ENCODE data around the gene NPEPPS. TPM values are rescaled to one million over a fixed set of nuclear protein-coding genes. Genes with fewer than 3 reads are reported as not detected.

NPEPPS gene
- total RNA-seq, 1 experiment from 2014 or later = 63.4 TPM

DNA sequence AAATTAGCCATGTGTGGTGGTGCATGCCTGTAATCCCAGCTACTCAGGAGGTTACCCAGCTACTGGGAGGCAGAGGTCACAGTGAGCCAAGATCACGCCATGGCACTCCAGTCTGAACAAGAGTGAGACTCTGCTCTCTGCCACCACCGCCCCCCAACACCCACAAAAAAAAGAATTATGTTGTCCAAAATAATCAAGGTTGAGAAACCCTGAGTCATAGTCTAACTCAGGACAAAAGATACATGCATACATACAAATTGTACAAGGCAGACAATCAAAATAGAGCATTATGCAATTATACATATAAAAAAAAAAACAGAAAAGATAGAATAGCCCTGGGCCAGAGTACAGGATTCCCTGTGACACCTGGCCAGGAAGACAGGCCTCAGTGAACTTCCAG is 112.2 kb downstream of the NPEPPS start:
- intact Hi-C loops (cut with micrococcal nuclease; ENCODE audit: unreplicated experiment) = no loop called here
- Histone ChIP-seq H3K9me3 (ENCODE audit: low read depth, low read length, poor library complexity, severe bottlenecking) (no peaks in the 10 kb centered on the region), H3K36me3 (ENCODE audit: insufficient read depth, low read length, poor library complexity, severe bottlenecking) (no peaks in the 10 kb centered on the region), H3K4me1 (ENCODE audit: insufficient read depth, low read length, poor library complexity, severe bottlenecking) (no peaks in the 10 kb centered on the region), H3K4me3 (ENCODE audit: low read depth, low read length, poor library complexity, severe bottlenecking) (no peak overlapping the region), H3K27ac (ENCODE audit: low read depth, low read length, poor library complexity, severe bottlenecking) (no peak overlapping the region), H3K27me3 (replicated peaks; ENCODE audit: insufficient read depth, low read depth, low read length, poor library complexity) (no peaks in the 10 kb centered on the region)
- ChIA-PET CTCF (no interaction called here), POLR2A (ENCODE audit: low non-redundant PET) (no interaction called here)
- no TSS peak for BruUV-seq (replicated peaks)
- DNase-seq (ENCODE audit: low spot score) = no peak
- TF ChIP-seq EZH2 (IDR thresholded peaks at IDR 0.05; ENCODE audit: borderline replicate concordance, low read depth, low read length, poor library complexity, severe bottlenecking) (no peak), CTCF (conservative IDR thresholded peaks at IDR 0.05; ENCODE audit: low read depth, low read length) (no peak)

- H3K4me3 ChIP-seq (ENCODE audit: low read depth, low read length, poor library complexity, severe bottlenecking) = no peak overlapping the region
- DNase-seq (ENCODE audit: low spot score) = no peak
- no TSS peak for BruUV-seq (replicated peaks)
- intact Hi-C loops (cut with micrococcal nuclease; ENCODE audit: unreplicated experiment) = no loop called here
- TF ChIP-seq CTCF (conservative IDR thresholded peaks at IDR 0.05; ENCODE audit: low read depth, low read length) (no peak), EZH2 (IDR thresholded peaks at IDR 0.05; ENCODE audit: borderline replicate concordance, low read depth, low read length, poor library complexity, severe bottlenecking) (no peak)
- H3K36me3 ChIP-seq (ENCODE audit: insufficient read depth, low read length, poor library complexity, severe bottlenecking) = no peaks in the 10 kb centered on the region
- POLR2A ChIA-PET (ENCODE audit: low non-redundant PET) = no interaction called here
- no peaks in the 10 kb centered on the region for H3K9me3 ChIP-seq (ENCODE audit: low read depth, low read length, poor library complexity, severe bottlenecking)
- CTCF ChIA-PET = no interaction called here
- no peak overlapping the region for H3K27ac ChIP-seq (ENCODE audit: low read depth, low read length, poor library complexity, severe bottlenecking)
- H3K27me3 ChIP-seq (replicated peaks; ENCODE audit: insufficient read depth, low read depth, low read length, poor library complexity) = no peaks in the 10 kb centered on the region
- H3K4me1 ChIP-seq (ENCODE audit: insufficient read depth, low read length, poor library complexity, severe bottlenecking) = no peaks in the 10 kb centered on the region
Measured at GRCh38 chr17:47644324-47644723, 113.4 kb downstream of the NPEPPS start.

DNA sequence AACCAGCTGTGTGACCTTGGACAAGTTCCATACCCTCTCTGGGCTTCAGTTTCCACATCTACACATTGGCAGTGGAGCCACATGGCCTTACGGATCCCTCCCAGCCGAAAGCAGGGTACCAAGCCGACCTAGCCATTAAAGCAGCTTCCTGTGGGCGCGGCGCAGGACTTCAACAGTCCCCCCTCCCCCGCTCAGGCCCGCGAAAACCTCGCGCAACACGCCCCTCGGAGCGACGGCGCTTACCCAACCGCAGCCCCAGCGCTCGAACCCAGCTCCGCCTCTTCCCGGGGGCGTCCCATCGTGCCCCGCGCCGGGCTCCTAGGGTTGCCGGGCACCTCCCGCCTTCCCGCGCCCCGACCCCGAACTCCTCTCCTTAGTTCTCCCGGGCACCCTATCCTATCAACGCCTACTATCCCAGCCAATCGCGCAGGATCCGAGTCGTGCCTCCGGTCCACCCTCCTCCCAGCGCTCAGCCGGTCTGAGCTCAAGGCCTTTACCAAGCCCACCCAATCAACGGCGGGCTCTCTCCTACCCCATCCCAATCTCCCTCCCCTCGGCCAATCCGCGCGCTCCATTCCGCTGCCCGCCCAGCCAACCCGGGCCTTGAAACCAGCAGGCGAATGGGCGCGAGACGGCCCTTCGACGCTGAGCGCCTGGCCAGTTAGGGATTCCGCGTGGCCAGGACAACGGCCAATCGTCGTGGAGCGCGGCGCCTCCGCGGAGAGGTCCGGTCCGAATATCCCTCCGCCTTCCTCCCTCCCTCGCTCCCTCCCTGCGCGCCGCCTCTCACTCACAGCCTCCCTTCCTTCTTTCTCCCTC is 118.5 kb downstream of the NPEPPS start, which contains the start of gene KPNB1:
Gene KPNB1 (plus strand): TSS at position 767 of the 819 bp plus-strand sequence. CDS start 326 bp downstream, outside the sequence.
- peak; percentile 99 for DNase-seq (ENCODE audit: low spot score)
- H3K27ac ChIP-seq (ENCODE audit: low read depth, low read length, poor library complexity, severe bottlenecking) = peak within 1 kb of the TSS; percentile 85
- BruUV-seq (replicated peaks) = TSS peak; percentile 75
- ChIA-PET CTCF (interaction anchor here (0.5 to 0.6 kb wide), 2 partner anchors 31 to 37 kb away, joined by 4 to 5 read pairs; no protein-coding TSS in a partner anchor), POLR2A (ENCODE audit: low non-redundant PET) (interaction anchor here (0.5 to 0.7 kb wide), 6 partner anchors 10 to 187 kb away, joined by 3 to 20 read pairs (median 4); partner anchors contain the start of gene TBKBP1)
- no peaks in the 10 kb centered on the region for H3K27me3 ChIP-seq (replicated peaks; ENCODE audit: insufficient read depth, low read depth, low read length, poor library complexity)
- no peaks in the 10 kb centered on the region for H3K9me3 ChIP-seq (ENCODE audit: low read depth, low read length, poor library complexity, severe bottlenecking)
- peak within 1 kb of the TSS; percentile 69 for H3K4me3 ChIP-seq (ENCODE audit: low read depth, low read length, poor library complexity, severe bottlenecking)
- peaks cover 35% of the 10 kb centered on the region for H3K36me3 ChIP-seq (ENCODE audit: insufficient read depth, low read length, poor library complexity, severe bottlenecking)
- peaks cover 22% of the 10 kb centered on the region for H3K4me1 ChIP-seq (ENCODE audit: insufficient read depth, low read length, poor library complexity, severe bottlenecking)
- intact Hi-C loops (cut with micrococcal nuclease; ENCODE audit: unreplicated experiment) = no loop called here
- TF ChIP-seq CTCF (conservative IDR thresholded peaks at IDR 0.05; ENCODE audit: low read depth, low read length) = no peak
- no peak for TF ChIP-seq EZH2 (IDR thresholded peaks at IDR 0.05; ENCODE audit: borderline replicate concordance, low read depth, low read length, poor library complexity, severe bottlenecking)

Data from A673 (cell line).